Tibial nerve (tissue), 3 donors: ENCODE results near the gene CCN2.

Source experiments
- POLR2A ChIP-seq, 2 donors: fragments of 450-650 bp; IDR thresholded peaks; one replicate each; pipeline ENCODE4 v1.6.1; 2017; ENCODE audit warnings: antibody characterized with exemption in 2 of 2, mild to moderate bottlenecking in 2 of 2, moderate library complexity in 2 of 2
- TF ChIP-seq, protein P1 (sequence below), 5 experiments: fragments of 200-600 bp in 3 of 5; fragments of 450-650 bp in 2 of 5; sonication (generic) in 3 of 5; IDR thresholded peaks; one replicate each; pipeline ENCODE4 v1.5.1; 2016 to 2019; ENCODE audit warnings: antibody characterized with exemption in 5 of 5, mild to moderate bottlenecking in 3 of 5, moderate library complexity in 2 of 5

DNA sequence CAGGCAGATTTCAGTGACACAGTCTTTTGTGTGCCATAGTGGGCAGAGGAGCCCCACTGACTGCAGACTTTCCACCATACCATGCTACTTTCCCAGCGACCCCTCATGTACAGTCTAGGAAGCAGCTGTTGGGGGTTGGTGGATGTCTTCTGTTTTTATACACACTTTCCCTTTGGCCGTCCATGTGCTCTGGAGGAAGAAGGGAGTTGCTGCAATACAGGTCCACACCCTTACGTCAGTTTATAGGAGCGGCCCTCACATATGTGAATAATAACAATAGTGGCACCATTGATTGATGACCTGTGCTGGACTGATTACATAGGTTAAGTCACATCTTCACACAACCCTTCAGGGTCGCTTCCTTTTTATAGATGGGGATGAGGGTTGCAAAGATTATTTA is 17.5 kb upstream of the CCN2 start:
- no peak for TF ChIP-seq POLR2A (IDR thresholded peaks at IDR 0.05)
- TF ChIP-seq, protein P1, sequence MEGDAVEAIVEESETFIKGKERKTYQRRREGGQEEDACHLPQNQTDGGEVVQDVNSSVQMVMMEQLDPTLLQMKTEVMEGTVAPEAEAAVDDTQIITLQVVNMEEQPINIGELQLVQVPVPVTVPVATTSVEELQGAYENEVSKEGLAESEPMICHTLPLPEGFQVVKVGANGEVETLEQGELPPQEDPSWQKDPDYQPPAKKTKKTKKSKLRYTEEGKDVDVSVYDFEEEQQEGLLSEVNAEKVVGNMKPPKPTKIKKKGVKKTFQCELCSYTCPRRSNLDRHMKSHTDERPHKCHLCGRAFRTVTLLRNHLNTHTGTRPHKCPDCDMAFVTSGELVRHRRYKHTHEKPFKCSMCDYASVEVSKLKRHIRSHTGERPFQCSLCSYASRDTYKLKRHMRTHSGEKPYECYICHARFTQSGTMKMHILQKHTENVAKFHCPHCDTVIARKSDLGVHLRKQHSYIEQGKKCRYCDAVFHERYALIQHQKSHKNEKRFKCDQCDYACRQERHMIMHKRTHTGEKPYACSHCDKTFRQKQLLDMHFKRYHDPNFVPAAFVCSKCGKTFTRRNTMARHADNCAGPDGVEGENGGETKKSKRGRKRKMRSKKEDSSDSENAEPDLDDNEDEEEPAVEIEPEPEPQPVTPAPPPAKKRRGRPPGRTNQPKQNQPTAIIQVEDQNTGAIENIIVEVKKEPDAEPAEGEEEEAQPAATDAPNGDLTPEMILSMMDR (IDR thresholded peaks at IDR 0.05), result no peak
